ENCODE results near the gene SLC26A8. TPM values are rescaled to one million over a fixed set of nuclear protein-coding genes. Genes with fewer than 3 reads are reported as not detected.

SLC26A8 gene
- total and polyA plus RNA-seq, 2 of the 13 experiments (the other 11 are each of a cell fraction or from before 2014, with no cell fraction given): 0.46 TPM; not detected in 1

DNA sequence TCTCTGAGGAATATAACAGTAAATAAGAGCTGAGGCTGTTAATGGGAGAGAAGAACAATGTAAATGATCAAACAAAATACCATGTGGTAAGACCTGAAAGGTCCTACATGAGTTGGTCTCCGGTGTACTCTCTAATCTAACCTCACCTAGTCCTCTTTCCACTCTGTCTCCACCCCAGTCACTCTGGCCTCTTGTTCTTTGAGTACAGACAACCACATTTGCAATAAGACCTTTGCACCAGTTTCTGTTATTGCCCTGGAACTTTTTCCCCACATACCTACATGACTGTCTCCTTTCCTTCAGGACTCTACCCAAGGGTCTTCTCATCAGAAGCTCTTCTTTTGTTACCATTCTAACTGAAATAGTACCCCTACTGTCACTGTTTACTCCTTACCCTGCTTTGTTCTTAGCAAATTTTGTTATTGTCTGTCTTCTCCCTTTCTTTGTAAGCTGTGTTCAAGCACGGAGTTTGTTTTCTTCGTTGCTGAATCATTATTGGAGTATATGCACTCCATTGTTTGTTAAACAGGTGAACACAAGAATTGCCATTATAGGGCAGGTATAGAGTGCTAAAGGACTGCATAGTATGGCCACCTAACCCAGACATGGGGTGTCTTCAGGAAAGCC, 40.4 kb upstream of the SLC26A8 start (continued):
- TF ChIP-seq MAZ (IDR thresholded peaks at IDR 0.05; ENCODE audit: borderline replicate concordance, low read depth, low read length): no peak
- peak; percentile 36; the same call in 1 of the 2 replicates for TF ChIP-seq MAZ (CRISPR knock-in tag; IDR thresholded peaks at IDR 0.05; ENCODE audit: low read depth)
- peak; percentile 62; the same call in 1 of the 2 replicates for TF ChIP-seq NCOA2 (CRISPR knock-in tag; IDR thresholded peaks at IDR 0.05)
- 0 out of 2 replicates have a peak, but pooled peaks have one; percentile 60 for TF ChIP-seq ZSCAN29 (CRISPR knock-in tag; conservative IDR thresholded peaks at IDR 0.05)
- TF ChIP-seq, protein P1, sequence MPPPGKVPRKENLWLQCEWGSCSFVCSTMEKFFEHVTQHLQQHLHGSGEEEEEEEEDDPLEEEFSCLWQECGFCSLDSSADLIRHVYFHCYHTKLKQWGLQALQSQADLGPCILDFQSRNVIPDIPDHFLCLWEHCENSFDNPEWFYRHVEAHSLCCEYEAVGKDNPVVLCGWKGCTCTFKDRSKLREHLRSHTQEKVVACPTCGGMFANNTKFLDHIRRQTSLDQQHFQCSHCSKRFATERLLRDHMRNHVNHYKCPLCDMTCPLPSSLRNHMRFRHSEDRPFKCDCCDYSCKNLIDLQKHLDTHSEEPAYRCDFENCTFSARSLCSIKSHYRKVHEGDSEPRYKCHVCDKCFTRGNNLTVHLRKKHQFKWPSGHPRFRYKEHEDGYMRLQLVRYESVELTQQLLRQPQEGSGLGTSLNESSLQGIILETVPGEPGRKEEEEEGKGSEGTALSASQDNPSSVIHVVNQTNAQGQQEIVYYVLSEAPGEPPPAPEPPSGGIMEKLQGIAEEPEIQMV (CRISPR knock-in tag; IDR thresholded peaks at IDR 0.05; ENCODE audit: low read depth): no peak
- 0 out of 2 replicates have a peak, but pooled peaks have one; percentile 12 for TF ChIP-seq ZNF543 (CRISPR knock-in tag; IDR thresholded peaks at IDR 0.05)
- TF ChIP-seq, protein P2, sequence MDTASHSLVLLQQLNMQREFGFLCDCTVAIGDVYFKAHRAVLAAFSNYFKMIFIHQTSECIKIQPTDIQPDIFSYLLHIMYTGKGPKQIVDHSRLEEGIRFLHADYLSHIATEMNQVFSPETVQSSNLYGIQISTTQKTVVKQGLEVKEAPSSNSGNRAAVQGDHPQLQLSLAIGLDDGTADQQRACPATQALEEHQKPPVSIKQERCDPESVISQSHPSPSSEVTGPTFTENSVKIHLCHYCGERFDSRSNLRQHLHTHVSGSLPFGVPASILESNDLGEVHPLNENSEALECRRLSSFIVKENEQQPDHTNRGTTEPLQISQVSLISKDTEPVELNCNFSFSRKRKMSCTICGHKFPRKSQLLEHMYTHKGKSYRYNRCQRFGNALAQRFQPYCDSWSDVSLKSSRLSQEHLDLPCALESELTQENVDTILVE (CRISPR knock-in tag; IDR thresholded peaks at IDR 0.05): peak; percentile 67
- TF ChIP-seq, protein P3, sequence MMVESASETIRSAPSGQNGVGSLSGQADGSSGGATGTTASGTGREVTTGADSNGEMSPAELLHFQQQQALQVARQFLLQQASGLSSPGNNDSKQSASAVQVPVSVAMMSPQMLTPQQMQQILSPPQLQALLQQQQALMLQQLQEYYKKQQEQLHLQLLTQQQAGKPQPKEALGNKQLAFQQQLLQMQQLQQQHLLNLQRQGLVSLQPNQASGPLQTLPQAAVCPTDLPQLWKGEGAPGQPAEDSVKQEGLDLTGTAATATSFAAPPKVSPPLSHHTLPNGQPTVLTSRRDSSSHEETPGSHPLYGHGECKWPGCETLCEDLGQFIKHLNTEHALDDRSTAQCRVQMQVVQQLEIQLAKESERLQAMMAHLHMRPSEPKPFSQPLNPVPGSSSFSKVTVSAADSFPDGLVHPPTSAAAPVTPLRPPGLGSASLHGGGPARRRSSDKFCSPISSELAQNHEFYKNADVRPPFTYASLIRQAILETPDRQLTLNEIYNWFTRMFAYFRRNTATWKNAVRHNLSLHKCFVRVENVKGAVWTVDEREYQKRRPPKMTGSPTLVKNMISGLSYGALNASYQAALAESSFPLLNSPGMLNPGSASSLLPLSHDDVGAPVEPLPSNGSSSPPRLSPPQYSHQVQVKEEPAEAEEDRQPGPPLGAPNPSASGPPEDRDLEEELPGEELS (CRISPR knock-in tag; IDR thresholded peaks at IDR 0.05): peak; percentile 68
- TF ChIP-seq, protein P4, sequence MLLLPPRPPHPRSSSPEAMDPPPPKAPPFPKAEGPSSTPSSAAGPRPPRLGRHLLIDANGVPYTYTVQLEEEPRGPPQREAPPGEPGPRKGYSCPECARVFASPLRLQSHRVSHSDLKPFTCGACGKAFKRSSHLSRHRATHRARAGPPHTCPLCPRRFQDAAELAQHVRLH (CRISPR knock-in tag; IDR thresholded peaks at IDR 0.05; ENCODE audit: borderline replicate concordance, low read depth): peak; percentile 25; the same call in 1 of the 2 replicates
- TF ChIP-seq KDM5A (IDR thresholded peaks at IDR 0.05; ENCODE audit: borderline replicate concordance, low read length): peak; percentile 36; the same call in 1 of the 2 replicates
- TF ChIP-seq KMT2A (CRISPR knock-in tag; IDR thresholded peaks at IDR 0.05): peak; percentile 50; the same call in 1 of the 2 replicates
- TF ChIP-seq, protein P5, sequence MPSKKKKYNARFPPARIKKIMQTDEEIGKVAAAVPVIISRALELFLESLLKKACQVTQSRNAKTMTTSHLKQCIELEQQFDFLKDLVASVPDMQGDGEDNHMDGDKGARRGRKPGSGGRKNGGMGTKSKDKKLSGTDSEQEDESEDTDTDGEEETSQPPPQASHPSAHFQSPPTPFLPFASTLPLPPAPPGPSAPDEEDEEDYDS (CRISPR knock-in tag; IDR thresholded peaks at IDR 0.05): peak; percentile 59; the same call in 1 of the 2 replicates
- TF ChIP-seq, protein P6, sequence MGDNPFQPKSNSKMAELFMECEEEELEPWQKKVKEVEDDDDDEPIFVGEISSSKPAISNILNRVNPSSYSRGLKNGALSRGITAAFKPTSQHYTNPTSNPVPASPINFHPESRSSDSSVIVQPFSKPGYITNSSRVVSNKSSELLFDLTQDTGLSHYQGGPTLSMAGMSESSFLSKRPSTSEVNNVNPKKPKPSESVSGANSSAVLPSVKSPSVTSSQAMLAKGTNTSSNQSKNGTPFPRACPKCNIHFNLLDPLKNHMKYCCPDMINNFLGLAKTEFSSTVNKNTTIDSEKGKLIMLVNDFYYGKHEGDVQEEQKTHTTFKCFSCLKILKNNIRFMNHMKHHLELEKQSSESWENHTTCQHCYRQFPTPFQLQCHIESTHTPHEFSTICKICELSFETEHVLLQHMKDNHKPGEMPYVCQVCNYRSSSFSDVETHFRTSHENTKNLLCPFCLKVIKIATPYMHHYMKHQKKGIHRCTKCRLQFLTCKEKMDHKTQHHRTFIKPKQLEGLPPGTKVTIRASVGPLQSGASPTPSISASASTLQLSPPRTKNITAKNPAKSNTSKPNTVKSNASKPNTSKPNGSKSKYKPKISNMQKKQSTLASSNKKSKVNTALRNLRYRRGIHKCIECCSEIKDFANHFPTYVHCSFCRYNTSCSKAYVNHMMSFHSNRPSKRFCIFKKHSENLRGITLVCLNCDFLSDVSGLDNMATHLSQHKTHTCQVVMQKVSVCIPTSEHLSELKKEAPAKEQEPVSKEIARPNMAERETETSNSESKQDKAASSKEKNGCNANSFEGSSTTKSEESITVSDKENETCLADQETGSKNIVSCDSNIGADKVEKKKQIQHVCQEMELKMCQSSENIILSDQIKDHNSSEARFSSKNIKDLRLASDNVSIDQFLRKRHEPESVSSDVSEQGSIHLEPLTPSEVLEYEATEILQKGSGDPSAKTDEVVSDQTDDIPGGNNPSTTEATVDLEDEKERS (CRISPR knock-in tag; IDR thresholded peaks at IDR 0.05): 0 out of 2 replicates have a peak, but pooled peaks have one; percentile 60
- peak in 1 of 2 experiments; percentile 90; a peak in 2 of 4 replicates for TF ChIP-seq EP300 (IDR thresholded peaks at IDR 0.05; ENCODE audit: low read depth in 2 of 2, low read length in 2 of 2)
- peak; percentile 59; the same call in 1 of the 2 replicates for TF ChIP-seq EP300 (CRISPR knock-in tag; IDR thresholded peaks at IDR 0.05; ENCODE audit: borderline replicate concordance)
- TF ChIP-seq, protein P7, sequence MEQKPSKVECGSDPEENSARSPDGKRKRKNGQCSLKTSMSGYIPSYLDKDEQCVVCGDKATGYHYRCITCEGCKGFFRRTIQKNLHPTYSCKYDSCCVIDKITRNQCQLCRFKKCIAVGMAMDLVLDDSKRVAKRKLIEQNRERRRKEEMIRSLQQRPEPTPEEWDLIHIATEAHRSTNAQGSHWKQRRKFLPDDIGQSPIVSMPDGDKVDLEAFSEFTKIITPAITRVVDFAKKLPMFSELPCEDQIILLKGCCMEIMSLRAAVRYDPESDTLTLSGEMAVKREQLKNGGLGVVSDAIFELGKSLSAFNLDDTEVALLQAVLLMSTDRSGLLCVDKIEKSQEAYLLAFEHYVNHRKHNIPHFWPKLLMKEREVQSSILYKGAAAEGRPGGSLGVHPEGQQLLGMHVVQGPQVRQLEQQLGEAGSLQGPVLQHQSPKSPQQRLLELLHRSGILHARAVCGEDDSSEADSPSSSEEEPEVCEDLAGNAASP (CRISPR knock-in tag; IDR thresholded peaks at IDR 0.05; ENCODE audit: borderline replicate concordance): 0 out of 2 replicates have a peak, but pooled peaks have one; percentile 18
- TF ChIP-seq SRSF9 (IDR thresholded peaks at IDR 0.05; ENCODE audit: borderline replicate concordance, insufficient read depth, low read depth, low read length, poor library complexity, severe bottlenecking): no peak
